ENCODE results near the gene MOSMO.
"Not testable (repeated sequence)": the region's sequence is repeated elsewhere in the genome, so short reads cannot be mapped to it uniquely, and the experiment has no call there.

- TF ChIP-seq CTCF (IDR thresholded peaks at IDR 0.05; ENCODE audit: insufficient read depth, low read length); REST (IDR thresholded peaks at IDR 0.05; ENCODE audit: insufficient replicate concordance, low read depth): not testable (repeated sequence)
These were observed 36.0 kb downstream of the MOSMO start for GRCh38 chr16:22043882-22044281.

Data from HL-60 (cell line).